SU-DHL-6 (cell line): Measurements from ENCODE around the gene UBR3.

Experiments
- H2AFZ ChIP-seq: fragments of 200-600 bp; sonication (generic); 2 replicates; pipeline ENCODE4 v1.6.1; 2014; ENCODE audit warnings: low read depth, mild to moderate bottlenecking, moderate library complexity, mixed read lengths, antibody characterized with exemption, low read length; ENCODE audit not compliant: severe bottlenecking
- H3F3A ChIP-seq: fragments of 200-600 bp; shearing (Covaris generic); 2 replicates; pipeline ENCODE4 v1.6.0; 2016; ENCODE audit warnings: antibody characterized with exemption, mild to moderate bottlenecking; ENCODE audit not compliant: insufficient read depth
- H3K27ac ChIP-seq: fragments of 200-600 bp; sonication (generic); 2 replicates; pipeline ENCODE4 v1.5.1; 2016; ENCODE audit warnings: low read depth, mild to moderate bottlenecking, low read length, moderate library complexity, mixed read lengths
- H3K27me3 ChIP-seq: fragments of 200-600 bp; sonication (generic), shearing (Covaris generic); 2 replicates; pipeline ENCODE4 v1.6.0; 2014; ENCODE audit warnings: mild to moderate bottlenecking, low read length
- H3K36me3 ChIP-seq: fragments of 200-600 bp; sonication (generic); 2 replicates; pipeline ENCODE4 v1.6.1; 2014; ENCODE audit warnings: mild to moderate bottlenecking, low read length, mixed read lengths
- H3K4me2 ChIP-seq: fragments of 300-600, 200-600 bp; shearing (Covaris generic), sonication (generic); 2 replicates; pipeline ENCODE4 v1.6.0; 2014; ENCODE audit warnings: low read length, low read depth, mild to moderate bottlenecking; ENCODE audit not compliant: poor library complexity, severe bottlenecking
- H3K4me3 ChIP-seq: fragments of 200-600 bp; sonication (generic); 2 replicates; pipeline ENCODE4 v1.5.1; 2014; ENCODE audit warnings: antibody characterized with exemption, low read length, mild to moderate bottlenecking, mixed read lengths; ENCODE audit not compliant: insufficient read depth, poor library complexity, severe bottlenecking
- H3K79me2 ChIP-seq: fragments of 200-600 bp; sonication (generic); 2 replicates; pipeline ENCODE4 v1.6.1; 2014; ENCODE audit warnings: mild to moderate bottlenecking, low read length, moderate library complexity; ENCODE audit not compliant: insufficient read depth
- H3K9ac ChIP-seq: fragments of 200-600 bp; sonication (generic); 2 replicates; pipeline ENCODE4 v1.7.0; 2014; ENCODE audit warnings: mild to moderate bottlenecking, low read length
- H3K9me2 ChIP-seq: fragments of 200-600 bp; sonication (generic); replicated peaks from 2 replicates; pipeline ENCODE4 v1.6.1; 2014; ENCODE audit warnings: low read length; ENCODE audit not compliant: insufficient read depth
- H3K9me3 ChIP-seq: fragments of 200-600 bp; sonication (generic); 2 replicates; pipeline ENCODE4 v1.6.1; 2014; ENCODE audit warnings: low read length, mixed read lengths; ENCODE audit not compliant: insufficient read depth
- H4K20me1 ChIP-seq: fragments of 200-600 bp; sonication (generic); 2 replicates; pipeline ENCODE4 v1.6.1; 2014; ENCODE audit warnings: low read depth, mild to moderate bottlenecking, antibody characterized with exemption, low read length, moderate library complexity, mixed read lengths
- CTCF ChIP-seq: fragments of 200-600 bp; sonication (generic); IDR thresholded peaks from one replicate; pipeline ENCODE4 v1.5.1; 2017; ENCODE audit warnings: antibody characterized with exemption, mild to moderate bottlenecking, low read length, moderate library complexity; ENCODE audit not compliant: insufficient read depth, poor library complexity, severe bottlenecking
- EZH2phosphoT487 ChIP-seq: fragments of 200-600 bp; sonication (generic), shearing (Covaris generic); conservative IDR thresholded peaks from 2 replicates; pipeline ENCODE4 v1.6.1; 2018; ENCODE audit warnings: mild to moderate bottlenecking, antibody characterized with exemption, low read length, moderate library complexity, mixed read lengths

UBR3 gene

GRCh38 chr2:169910109-169910799 is 83.0 kb downstream of the UBR3 start:
- H3K9me3 ChIP-seq: no peaks in the 10 kb centered on the region
- H3K4me3 ChIP-seq: no peak overlapping the region
- no peak overlapping the region for H3K27ac ChIP-seq
- H3K4me2 ChIP-seq: no peak overlapping the region
- TF ChIP-seq CTCF (no peak), EZH2phosphoT487 (no peak)
- H4K20me1 ChIP-seq: no peaks in the 10 kb centered on the region
- no peaks in the 10 kb centered on the region for H3F3A ChIP-seq
- no peaks in the 10 kb centered on the region for H3K79me2 ChIP-seq
- H3K36me3 ChIP-seq: peaks cover 3% of the 10 kb centered on the region
- no peaks in the 10 kb centered on the region for H3K9me2 ChIP-seq
- H3K27me3 ChIP-seq: no peaks in the 10 kb centered on the region
- no peak overlapping the region for H2AFZ ChIP-seq
- H3K9ac ChIP-seq: no peak overlapping the region

- Histone ChIP-seq H2AFZ (no peak overlapping the region), H3K79me2 (no peaks in the 10 kb centered on the region), H3K9ac (no peak overlapping the region), H3K9me3 (no peaks in the 10 kb centered on the region), H3F3A (no peaks in the 10 kb centered on the region), H3K4me3 (no peak overlapping the region), H3K4me2 (no peak overlapping the region), H3K27ac (no peak overlapping the region), H3K9me2 (no peaks in the 10 kb centered on the region), H3K27me3 (no peaks in the 10 kb centered on the region), H4K20me1 (no peaks in the 10 kb centered on the region), H3K36me3 (no peaks in the 10 kb centered on the region; the same call in 1 of the 2 replicates)
- TF ChIP-seq CTCF (no peak), EZH2phosphoT487 (no peak)
Observed at GRCh38 chr2:169911119-169911518, 83.9 kb downstream of the UBR3 start.

GRCh38 chr2:169916623-169917022 is 89.4 kb downstream of the UBR3 start:
- TF ChIP-seq CTCF (no peak), EZH2phosphoT487 (no peak)
- Histone ChIP-seq H4K20me1 (no peaks in the 10 kb centered on the region), H3K9me2 (no peaks in the 10 kb centered on the region), H3K27me3 (no peaks in the 10 kb centered on the region), H3K27ac (no peak overlapping the region), H3K36me3 (no peaks in the 10 kb centered on the region), H3F3A (no peaks in the 10 kb centered on the region), H3K9ac (no peak overlapping the region), H3K4me2 (no peak overlapping the region), H2AFZ (no peak overlapping the region), H3K4me3 (no peak overlapping the region), H3K79me2 (no peaks in the 10 kb centered on the region), H3K9me3 (no peaks in the 10 kb centered on the region)
